Liver (tissue), 9 donors: ENCODE data around the gene AQP3. TPM values are rescaled to one million over a fixed set of nuclear protein-coding genes. Genes with fewer than 3 reads are reported as not detected.
A peak's percentile ranks its signal among the peaks of the same experiment; 100 is the strongest.
"Not testable (repeated sequence)": the region's sequence is repeated elsewhere in the genome, so short reads cannot be mapped to it uniquely, and the experiment has no call there.

Experiments used
- DNase-seq: peaks from one replicate; pipeline ENCODE4 v3.0.0-alpha.2; 2017; ENCODE audit warnings: low spot score
- H3K27ac ChIP-seq, 2 donors: one replicate each; pipeline ENCODE4 v1.7.0; 2013; ENCODE audit warnings: inconsistent platforms in 2 of 2, low read length in 2 of 2, control low read depth in 1 of 2, low read depth in 1 of 2, mild to moderate bottlenecking in 1 of 2
- H3K27me3 ChIP-seq, 4 donors: one replicate each; pipeline versions ENCODE4 v1.6.1 to v1.7.0; 2013; ENCODE audit warnings: low read length in 3 of 4, inconsistent platforms in 1 of 4, mild to moderate bottlenecking in 1 of 4, moderate library complexity in 1 of 4; ENCODE audit not compliant: control insufficient read depth in 4 of 4, insufficient read depth in 4 of 4
- H3K36me3 ChIP-seq, 4 donors: one replicate each; pipeline versions ENCODE4 v1.6.1 to v1.7.0; 2013; ENCODE audit warnings: low read length in 3 of 4, mild to moderate bottlenecking in 3 of 4, low read depth in 1 of 4, moderate library complexity in 1 of 4; ENCODE audit not compliant: control insufficient read depth in 4 of 4, insufficient read depth in 3 of 4
- H3K4me1 ChIP-seq, 4 donors: one replicate each; pipeline versions ENCODE4 v1.6.1 to v1.7.0; 2013; ENCODE audit warnings: low read length in 3 of 4, mild to moderate bottlenecking in 3 of 4, moderate library complexity in 1 of 4; ENCODE audit not compliant: control insufficient read depth in 4 of 4, insufficient read depth in 4 of 4
- H3K4me3 ChIP-seq, 3 donors: one replicate each; pipeline versions ENCODE4 v1.6.1 to v1.7.0; 2013; ENCODE audit warnings: low read length in 3 of 3, control low read depth in 1 of 3, low read depth in 1 of 3, mild to moderate bottlenecking in 1 of 3
- H3K9ac ChIP-seq, 2 donors: one replicate each; pipeline ENCODE4 v1.7.0; 2013; ENCODE audit warnings: low read length in 2 of 2, mild to moderate bottlenecking in 2 of 2, moderate library complexity in 2 of 2, control low read depth in 1 of 2, low read depth in 1 of 2
- H3K9me3 ChIP-seq, 4 donors: one replicate each; pipeline versions ENCODE4 v1.6.1 to v1.7.0; 2013; ENCODE audit warnings: low read length in 3 of 4; ENCODE audit not compliant: control insufficient read depth in 4 of 4
- FOXA1 ChIP-seq: IDR thresholded peaks from 2 replicates; pipeline ENCODE4 v1.6.1; 2016; ENCODE audit warnings: antibody characterized with exemption
- HNF4G ChIP-seq: IDR thresholded peaks from 2 replicates; pipeline ENCODE4 v1.6.1; 2016; ENCODE audit warnings: antibody characterized with exemption
- NR2F2 ChIP-seq: IDR thresholded peaks from 2 replicates; pipeline ENCODE4 v1.6.1; 2016; ENCODE audit warnings: antibody characterized with exemption
- RAD21 ChIP-seq, 2 donors: IDR thresholded peaks; 2 replicates each; pipeline ENCODE4 v1.6.1; 2016; ENCODE audit warnings: antibody characterized with exemption in 2 of 2, mild to moderate bottlenecking in 2 of 2
- SP1 ChIP-seq: IDR thresholded peaks from 2 replicates; pipeline ENCODE4 v1.6.1; 2018; ENCODE audit warnings: antibody characterized with exemption, mild to moderate bottlenecking
- TAF1 ChIP-seq: conservative IDR thresholded peaks from 2 replicates; pipeline ENCODE4 v1.6.1; 2016; ENCODE audit warnings: antibody characterized with exemption, mild to moderate bottlenecking
- WGBS: extraction: QIAGEN DNeasy Blood & Tissue Kit; methylation state at CpG from one replicate; pipeline ENCODE4 v1.1.7; 2013; 5-methylcytosine and 5-hydroxymethylcytosine counted together
- polyA plus RNA-seq, 2 donors: library from polyadenylated mRNA; stranded (reverse) in 1 of 2; unstranded in 1 of 2; fragments of 200-250 nt in 1 of 2; fragments of >200 nt in 1 of 2; fragmentation: Nextera tagmentation in 1 of 2; extraction: Ambion mirVana in 1 of 2; gene quantifications; one replicate each; pipeline versions ENCODE4 v1.2.1 to v1.2.3, GENCODE V29; 2013 to 2015
- total RNA-seq, 2 donors: library from RNA; depleted of rRNA; stranded (reverse); fragments of >200 nt; gene quantifications; one replicate each; pipeline ENCODE4 v1.2.3, GENCODE V29; 2014
- TF ChIP-seq, protein P1 (sequence below): IDR thresholded peaks from 2 replicates; pipeline ENCODE4 v1.6.1; 2016; ENCODE audit warnings: antibody characterized with exemption
- TF ChIP-seq, protein P2 (sequence below): IDR thresholded peaks from 2 replicates; pipeline ENCODE4 v1.6.1; 2016; ENCODE audit warnings: antibody characterized with exemption
- TF ChIP-seq, protein P3 (sequence below): IDR thresholded peaks from 2 replicates; pipeline ENCODE4 v1.6.1; 2016; ENCODE audit warnings: antibody characterized with exemption
- donor health status: healthy.
- donor health status: healthy.
- donor health status: healthy.
- donor health status: healthy.
- donor health status: healthy.

The AQP3 gene
- total and polyA plus RNA-seq, 4 donors: 60.5 to 124 (median 87.4) TPM

DNA sequence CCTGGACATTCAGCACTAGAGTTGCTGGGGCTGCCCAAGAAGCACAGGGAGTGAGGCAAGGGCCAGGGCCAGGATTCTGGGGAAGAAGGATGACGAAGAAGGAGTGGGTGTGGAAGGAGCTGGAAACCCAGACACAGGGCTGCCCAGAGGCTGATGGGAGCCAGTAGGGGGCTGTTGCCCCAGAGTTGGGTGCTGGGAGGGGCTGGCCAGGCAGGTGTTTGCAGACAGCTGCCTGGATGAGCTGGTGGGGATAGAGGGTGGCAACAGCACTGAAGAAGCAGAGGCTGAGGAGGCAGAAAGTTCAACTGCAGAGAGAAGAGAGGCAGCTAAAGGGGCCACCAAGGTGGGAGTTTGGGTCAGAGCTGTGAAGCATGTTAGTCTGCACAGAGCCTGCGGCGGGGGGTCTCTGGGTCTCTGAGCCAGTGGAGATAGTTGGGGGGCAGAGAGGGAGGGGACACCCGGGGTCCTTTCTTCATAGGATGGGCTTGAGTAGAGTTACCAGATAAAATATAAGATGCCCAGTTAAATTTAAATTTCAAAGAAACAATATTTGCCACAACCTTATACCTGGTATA lies 42.5 kb downstream of the AQP3 start (continued):
- TF ChIP-seq, protein P1, sequence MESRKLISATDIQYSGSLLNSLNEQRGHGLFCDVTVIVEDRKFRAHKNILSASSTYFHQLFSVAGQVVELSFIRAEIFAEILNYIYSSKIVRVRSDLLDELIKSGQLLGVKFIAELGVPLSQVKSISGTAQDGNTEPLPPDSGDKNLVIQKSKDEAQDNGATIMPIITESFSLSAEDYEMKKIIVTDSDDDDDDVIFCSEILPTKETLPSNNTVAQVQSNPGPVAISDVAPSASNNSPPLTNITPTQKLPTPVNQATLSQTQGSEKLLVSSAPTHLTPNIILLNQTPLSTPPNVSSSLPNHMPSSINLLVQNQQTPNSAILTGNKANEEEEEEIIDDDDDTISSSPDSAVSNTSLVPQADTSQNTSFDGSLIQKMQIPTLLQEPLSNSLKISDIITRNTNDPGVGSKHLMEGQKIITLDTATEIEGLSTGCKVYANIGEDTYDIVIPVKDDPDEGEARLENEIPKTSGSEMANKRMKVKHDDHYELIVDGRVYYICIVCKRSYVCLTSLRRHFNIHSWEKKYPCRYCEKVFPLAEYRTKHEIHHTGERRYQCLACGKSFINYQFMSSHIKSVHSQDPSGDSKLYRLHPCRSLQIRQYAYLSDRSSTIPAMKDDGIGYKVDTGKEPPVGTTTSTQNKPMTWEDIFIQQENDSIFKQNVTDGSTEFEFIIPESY: no peak
- TF ChIP-seq NR2F2 (no peak), FOXA1 (no peak)

DNA sequence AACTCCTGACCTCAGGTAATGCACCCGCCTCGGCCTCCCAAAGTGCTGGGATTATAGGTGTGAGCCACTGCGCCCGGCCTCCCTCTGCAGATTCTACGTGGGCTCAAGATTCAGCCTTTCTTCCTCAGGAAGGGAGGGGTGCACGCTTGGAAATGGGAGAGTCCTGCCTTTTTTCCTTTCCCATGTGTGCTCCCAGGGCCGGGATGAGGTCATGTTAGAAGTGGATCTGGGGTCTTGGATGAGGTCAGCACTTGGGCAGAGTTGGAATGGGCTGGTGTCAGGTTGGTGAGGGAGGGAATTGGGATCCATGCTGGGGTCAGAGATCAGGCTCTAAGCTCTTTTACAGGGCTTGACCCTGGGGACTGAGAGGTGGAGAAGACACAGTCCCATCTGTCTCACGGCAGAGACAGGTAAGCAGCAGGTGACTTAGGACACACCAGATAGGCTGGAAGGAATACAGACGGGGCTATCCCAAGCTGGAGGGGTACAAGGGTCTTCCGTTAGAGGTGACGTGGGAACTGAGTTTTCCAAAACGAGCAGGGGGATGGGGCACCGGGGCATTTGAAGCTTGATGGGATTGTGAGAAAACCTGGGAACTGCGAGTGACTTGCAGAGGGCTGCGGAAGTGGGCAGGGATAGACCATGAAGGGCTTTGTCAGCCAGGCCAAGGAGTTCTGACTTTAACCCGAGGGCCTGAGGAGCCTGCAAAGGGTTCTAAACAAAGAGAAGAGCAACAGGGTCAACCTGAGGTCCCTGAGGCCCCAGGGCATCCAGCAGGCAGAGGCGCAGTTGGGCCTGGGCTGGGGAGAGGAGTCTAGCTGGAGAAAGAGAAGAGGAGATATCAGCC lies 43.2 kb downstream of the AQP3 start:
- peaks cover 0 to 13% (median 6%) of the 10 kb centered on the region in 4 donors for H3K4me1 ChIP-seq
- DNase-seq: no peak
- 84% methylated on average over 17 of the region's 17 CpGs for WGBS
- H3K27ac ChIP-seq: no peak overlapping the region
- H3K9ac ChIP-seq: no peak overlapping the region
- no peak overlapping the region for H3K4me3 ChIP-seq
- no peak for TF ChIP-seq FOXA1
- TF ChIP-seq RAD21 (IDR thresholded peaks at IDR 0.05): no peak
- no peak for TF ChIP-seq HNF4G
- TF ChIP-seq SP1: no peak
- TF ChIP-seq NR2F2: no peak
- TF ChIP-seq, protein P2, sequence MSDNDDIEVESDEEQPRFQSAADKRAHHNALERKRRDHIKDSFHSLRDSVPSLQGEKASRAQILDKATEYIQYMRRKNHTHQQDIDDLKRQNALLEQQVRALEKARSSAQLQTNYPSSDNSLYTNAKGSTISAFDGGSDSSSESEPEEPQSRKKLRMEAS: no peak
- TF ChIP-seq, protein P1: no peak
- TF ChIP-seq, protein P3, sequence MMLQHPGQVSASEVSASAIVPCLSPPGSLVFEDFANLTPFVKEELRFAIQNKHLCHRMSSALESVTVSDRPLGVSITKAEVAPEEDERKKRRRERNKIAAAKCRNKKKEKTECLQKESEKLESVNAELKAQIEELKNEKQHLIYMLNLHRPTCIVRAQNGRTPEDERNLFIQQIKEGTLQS: no peak
- no peak for TF ChIP-seq TAF1
- H3K27me3 ChIP-seq: no peaks in the 10 kb centered on the region
- no peaks in the 10 kb centered on the region for H3K9me3 ChIP-seq
- no peaks in the 10 kb centered on the region for H3K36me3 ChIP-seq

DNA sequence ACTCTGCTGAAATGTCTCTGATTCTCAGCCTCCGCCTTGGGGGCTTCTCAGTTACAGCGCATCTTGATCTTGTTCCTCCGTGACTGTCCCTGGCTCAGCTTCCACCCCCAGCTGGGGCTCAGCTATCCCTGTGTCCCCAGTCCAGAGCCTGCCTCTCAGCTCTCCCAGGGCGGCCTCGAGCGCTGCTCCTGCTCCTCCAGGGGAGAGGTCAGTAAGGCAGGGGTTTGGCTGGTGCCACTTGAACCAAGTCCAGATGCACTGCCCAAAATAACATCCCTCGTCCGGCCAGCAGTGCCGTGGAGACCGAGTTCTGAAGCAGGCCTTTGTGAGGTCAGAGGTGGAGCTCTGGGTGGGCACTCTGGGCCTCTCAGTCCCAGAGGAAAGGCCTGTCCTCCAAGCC lies 45.0 kb downstream of the AQP3 start, which contains the start of gene AQP7:
Gene AQP7 (minus strand): TSS at position 198 of the 400 bp plus-strand sequence. CDS start 1,306 bp downstream, outside the sequence.
- H3K9me3 ChIP-seq, H3K36me3 ChIP-seq, H3K4me3 ChIP-seq, H3K27ac ChIP-seq, H3K27me3 ChIP-seq, H3K9ac ChIP-seq, DNase-seq: not testable (repeated sequence)
- peaks cover 0 to 13% (median 6%) of the 10 kb centered on the region in 4 donors for H3K4me1 ChIP-seq
- peak; percentile 35 for TF ChIP-seq NR2F2
- 46% methylated on average over 10 of the region's 10 CpGs for WGBS

DNA sequence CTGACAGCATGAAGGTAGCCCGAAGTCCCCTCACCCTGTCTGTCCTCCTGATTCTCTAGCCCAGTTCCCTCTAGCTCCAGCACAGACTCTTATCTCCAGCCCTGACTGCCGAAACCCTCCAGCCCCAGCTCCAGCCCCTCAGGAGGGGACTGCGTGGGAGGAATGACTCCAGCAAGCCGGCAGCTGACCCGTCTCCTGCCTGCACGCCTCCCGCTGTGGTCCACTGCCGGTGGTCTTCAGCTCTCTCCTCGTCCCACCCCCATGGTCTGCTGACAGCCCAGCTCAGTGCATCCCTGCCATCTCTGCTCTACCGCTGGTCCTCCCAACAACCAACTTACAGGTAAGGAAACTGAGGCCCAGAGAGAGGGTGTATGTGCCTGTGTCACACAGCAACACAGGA lies 45.6 kb downstream of the AQP3 start:
- WGBS: 91% methylated on average over 9 of the region's 10 CpGs
- not testable (repeated sequence) for H3K9me3 ChIP-seq, DNase-seq, H3K27ac ChIP-seq, H3K9ac ChIP-seq, H3K27me3 ChIP-seq, H3K36me3 ChIP-seq, H3K4me3 ChIP-seq
- peaks cover 0 to 13% (median 6%) of the 10 kb centered on the region in 4 donors for H3K4me1 ChIP-seq

DNA sequence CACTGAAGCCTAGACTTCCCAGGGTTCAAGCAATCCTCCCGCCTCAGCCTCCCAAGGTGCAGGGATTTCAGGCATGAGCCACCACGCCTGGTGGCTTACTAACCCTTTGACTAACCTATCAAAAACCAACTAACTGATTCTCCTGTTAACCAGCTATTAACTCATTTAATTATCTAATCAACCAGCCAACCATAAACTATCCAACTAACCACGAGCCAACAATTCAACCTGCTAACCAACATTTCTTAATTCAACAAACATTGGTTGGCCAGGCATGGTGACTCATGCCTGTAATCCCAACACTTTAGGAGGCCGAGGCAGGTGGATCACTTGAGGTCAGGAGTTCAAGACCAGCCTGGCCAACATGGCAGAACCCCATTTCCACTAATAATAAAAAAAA lies 48.3 kb downstream of the AQP3 start:
- WGBS: 82% methylated on average over 4 of the region's 4 CpGs
- H3K27ac ChIP-seq, H3K36me3 ChIP-seq, H3K27me3 ChIP-seq, H3K9me3 ChIP-seq, H3K4me3 ChIP-seq, DNase-seq, H3K9ac ChIP-seq: not testable (repeated sequence)
- H3K4me1 ChIP-seq: peaks cover 0 to 18% (median 9%) of the 10 kb centered on the region in 4 donors

DNA sequence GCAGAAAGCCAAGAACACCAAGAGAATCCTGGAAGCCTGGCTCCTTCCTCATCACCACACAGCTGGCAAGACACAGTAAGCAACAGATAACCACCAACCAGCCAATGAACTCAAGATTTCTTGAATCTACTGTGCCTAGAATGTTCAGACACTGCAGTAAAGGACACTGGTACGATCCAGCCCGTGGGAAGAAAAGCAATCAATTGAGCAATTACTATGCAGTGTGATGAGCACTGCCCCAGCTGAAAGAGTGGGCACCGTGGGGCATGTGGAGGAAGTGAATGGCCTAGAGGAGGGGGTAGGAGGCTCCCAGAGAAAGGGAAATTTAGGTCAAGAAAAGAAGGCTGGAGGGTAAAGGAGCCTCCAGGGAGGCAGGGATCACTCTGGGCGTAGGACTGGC lies 49.6 kb downstream of the AQP3 start:
- not testable (repeated sequence) for H3K27me3 ChIP-seq, H3K9ac ChIP-seq
- 51% methylated on average over 3 of the region's 4 CpGs for WGBS

More for the DNA sequence above, 49.6 kb downstream of the AQP3 start:
- peaks cover 2 to 25% (median 9%) of the 10 kb centered on the region in 4 donors for H3K4me1 ChIP-seq
- H3K9me3 ChIP-seq, H3K27ac ChIP-seq, H3K36me3 ChIP-seq, DNase-seq, H3K4me3 ChIP-seq: not testable (repeated sequence)
